HepG2 (cell line): ENCODE data around the gene ACBD3. TPM values are rescaled to one million over a fixed set of nuclear protein-coding genes. Genes with fewer than 3 reads are reported as not detected.

Experiments
- ATM ChIP-seq: fragments of 450-650 bp; IDR thresholded peaks from 2 replicates; pipeline ENCODE4 v1.7.1; 2017; ENCODE audit warnings: mild to moderate bottlenecking, borderline replicate concordance
- CEBPG ChIP-seq: IDR thresholded peaks from 2 replicates; pipeline ENCODE4 v1.6.1; 2016
- GFI1 ChIP-seq: sonication (generic); formaldehyde crosslinking; IDR thresholded peaks from 2 replicates; pipeline ENCODE4 v1.5.0; 2020; ENCODE audit warnings: missing genetic modification reagents, mild to moderate bottlenecking, borderline replicate concordance
- HOXD1 ChIP-seq: sonication (generic); formaldehyde crosslinking; IDR thresholded peaks from 2 replicates; pipeline ENCODE4 v1.5.0; 2020; ENCODE audit warnings: missing genetic modification reagents
- MAFF ChIP-seq: IDR thresholded peaks from 2 replicates; pipeline ENCODE4 v1.6.1; 2011; ENCODE audit warnings: low read depth, low read length, improper control_type of control experiment
- MBNL3 ChIP-seq: fragments of 250-450 bp; sonication (Bioruptor Pico); conservative IDR thresholded peaks from 2 replicates; pipeline ENCODE4 v1.8.0; 2022; ENCODE audit warnings: mild to moderate bottlenecking, inconsistent platforms
- MXD3 ChIP-seq: IDR thresholded peaks from 2 replicates; pipeline ENCODE4 v1.6.1; 2016; ENCODE audit warnings: mild to moderate bottlenecking, missing biosample characterization, missing genetic modification reagents
- MXD4 ChIP-seq: IDR thresholded peaks from 2 replicates; pipeline ENCODE4 v1.6.1; 2016; ENCODE audit warnings: mild to moderate bottlenecking, missing biosample characterization, missing genetic modification reagents
- NRL ChIP-seq: sonication (generic); formaldehyde crosslinking; IDR thresholded peaks from 2 replicates; pipeline ENCODE4 v1.5.0; 2020; ENCODE audit warnings: missing genetic modification reagents, mild to moderate bottlenecking, moderate library complexity, borderline replicate concordance
- PAXIP1 ChIP-seq: sonication (generic); formaldehyde crosslinking; conservative IDR thresholded peaks from 2 replicates; pipeline ENCODE4 v1.4.0; 2020; ENCODE audit warnings: mild to moderate bottlenecking, missing genetic modification reagents, moderate library complexity
- PCBP1 ChIP-seq: fragments of 200-400 bp; formaldehyde crosslinking; IDR thresholded peaks from 2 replicates; pipeline ENCODE4 v1.6.1; 2017; ENCODE audit warnings: mild to moderate bottlenecking, low read depth, low read length, borderline replicate concordance
- RFX3 ChIP-seq: IDR thresholded peaks from 2 replicates; pipeline ENCODE4 v1.6.1; 2016; ENCODE audit warnings: missing biosample characterization, missing genetic modification reagents
- SIX1 ChIP-seq: sonication (generic); formaldehyde crosslinking; IDR thresholded peaks from 2 replicates; pipeline ENCODE4 v1.4.0; 2020; ENCODE audit warnings: missing genetic modification reagents, borderline replicate concordance
- SMAD1 ChIP-seq: sonication (generic); formaldehyde crosslinking; IDR thresholded peaks from 2 replicates; pipeline ENCODE4 v1.4.0; 2020; ENCODE audit warnings: missing genetic modification reagents, low read depth, mild to moderate bottlenecking, borderline replicate concordance
- SMAD3 ChIP-seq: sonication (generic); formaldehyde crosslinking; IDR thresholded peaks from 2 replicates; pipeline ENCODE4 v1.4.0; 2020; ENCODE audit warnings: missing genetic modification reagents
- SRSF4 ChIP-seq: fragments of 200-400 bp; formaldehyde crosslinking; IDR thresholded peaks from one replicate; pipeline ENCODE4 v1.6.1; 2018; ENCODE audit warnings: mild to moderate bottlenecking, low read depth, low read length, moderate library complexity; ENCODE audit not compliant: poor library complexity, severe bottlenecking
- ZBTB7B ChIP-seq: sonication (generic); formaldehyde crosslinking; IDR thresholded peaks from 2 replicates; pipeline ENCODE4 v1.4.0; 2020; ENCODE audit warnings: missing genetic modification reagents
- ZFX ChIP-seq: sonication (generic); formaldehyde crosslinking; IDR thresholded peaks from 2 replicates; pipeline ENCODE4 v1.4.0; 2020; ENCODE audit warnings: mild to moderate bottlenecking, low read depth, missing genetic modification reagents, moderate library complexity
- ZNF121 ChIP-seq: sonication (generic); formaldehyde crosslinking; IDR thresholded peaks from 2 replicates; pipeline ENCODE4 v1.5.0; 2020; ENCODE audit warnings: mild to moderate bottlenecking, missing genetic modification reagents
- ZNF382 ChIP-seq: sonication (generic); formaldehyde crosslinking; IDR thresholded peaks from 2 replicates; pipeline ENCODE4 v1.5.0; 2020; ENCODE audit warnings: missing genetic modification reagents, mild to moderate bottlenecking, borderline replicate concordance
- ZNF441 ChIP-seq: sonication (generic); formaldehyde crosslinking; IDR thresholded peaks from 2 replicates; pipeline ENCODE4 v1.7.0; 2021; ENCODE audit warnings: missing genetic modification reagents, borderline replicate concordance
- ZNF503 ChIP-seq: sonication (generic); formaldehyde crosslinking; IDR thresholded peaks from 2 replicates; pipeline ENCODE4 v1.4.0; 2020; ENCODE audit warnings: missing genetic modification reagents
- ZNF558 ChIP-seq: sonication (generic); formaldehyde crosslinking; IDR thresholded peaks from 2 replicates; pipeline ENCODE4 v1.9.0; 2022; ENCODE audit warnings: mild to moderate bottlenecking, missing genetic modification reagents, borderline replicate concordance
- ZNF572 ChIP-seq: sonication (generic); formaldehyde crosslinking; IDR thresholded peaks from 2 replicates; pipeline ENCODE4 v1.5.1; 2020; ENCODE audit warnings: mild to moderate bottlenecking, missing genetic modification reagents
- ZNF724P ChIP-seq: sonication (generic); formaldehyde crosslinking; IDR thresholded peaks from 2 replicates; pipeline ENCODE4 v1.8.0; 2022; ENCODE audit warnings: missing genetic modification reagents, borderline replicate concordance
- polyA plus RNA-seq, 8 experiments: library from polyadenylated mRNA; depleted of rRNA in 3 of 8; stranded (reverse) in 7 of 8; unstranded in 1 of 8; fragments of >200 nt; fragmentation: Illumina TruSeq in 4 of 8; extraction: Trizol in 4 of 8; gene quantifications; 2 replicates each; pipeline versions ENCODE4 v1.2.1 to v1.2.3, GENCODE V29; 2011 to 2016; ENCODE audit warnings: low read depth in 4 of 8, missing spikeins in 1 of 8, mixed read lengths in 1 of 8; ENCODE audit not compliant: insufficient read depth in 1 of 8
- total RNA-seq, 5 experiments: library from RNA; depleted of rRNA; stranded (reverse); fragments of >200 nt; fragmentation: Illumina TruSeq; extraction: Trizol; gene quantifications; 2 replicates each; pipeline ENCODE4 v1.2.3, GENCODE V29; 2016; ENCODE audit warnings: low read depth in 1 of 5

ACBD3 gene
- total and polyA plus RNA-seq, 2 of the 13 experiments (the other 11 are each of a cell fraction or from before 2014, with no cell fraction given), result 24.3 to 39.3 TPM

- TF ChIP-seq ZNF724P (no peak), ZNF572 (no peak), SIX1 (CRISPR knock-in tag) (no peak), ZNF503 (no peak), PCBP1 (no peak), MBNL3 (no peak), ZNF382 (CRISPR knock-in tag) (no peak), ZNF121 (no peak), PAXIP1 (CRISPR knock-in tag) (peak; percentile 18; the same call in 1 of the 2 replicates), ATM (no peak), NRL (CRISPR knock-in tag) (0 out of 2 replicates have a peak, but pooled peaks have one; percentile 12), CEBPG (CRISPR knock-in tag) (no peak), HOXD1 (0 out of 2 replicates have a peak, but pooled peaks have one; percentile 4), ZNF558 (CRISPR knock-in tag) (no peak; the same call in 1 of the 2 replicates), SMAD3 (no peak), MXD4 (no peak), RFX3 (CRISPR knock-in tag) (no peak), ZBTB7B (CRISPR knock-in tag) (0 out of 2 replicates have a peak, but pooled peaks have one; percentile 86), SMAD1 (CRISPR knock-in tag) (no peak), MXD3 (CRISPR knock-in tag) (no peak), GFI1 (CRISPR knock-in tag) (no peak; the same call in 1 of the 2 replicates), ZNF441 (CRISPR knock-in tag) (0 out of 2 replicates have a peak, but pooled peaks have one; percentile 89), ZFX (CRISPR knock-in tag) (peak; percentile 55; the same call in 1 of the 2 replicates), SRSF4 (no peak), MAFF (no peak)
These were observed 430 bp upstream of the ACBD3 start (continued) for GRCh38 chr1:226187019-226187322.
